NCI-H460 (cell line): ENCODE data around the gene TMC3. TPM values are rescaled to one million over a fixed set of nuclear protein-coding genes. Genes with fewer than 3 reads are reported as not detected.

Experiments
- DNase-seq: peaks from one replicate; pipeline ENCODE4 v3.0.0-alpha.2; 2016; ENCODE audit warnings: low read depth; ENCODE audit errors: extremely low read depth
- total RNA-seq: library from RNA; depleted of rRNA; stranded (reverse); fragments of >200 nt; shearing (Covaris generic); gene quantifications from 2 replicates; pipeline ENCODE4 v1.2.3, GENCODE V29; 2014

The TMC3 gene
- total RNA-seq, 1 experiment from 2014 or later, result 0.02 TPM

GRCh38 chr15:81301385-81301784, 72.6 kb downstream of the TMC3 start:
- DNase-seq, result no peak

- no peak for DNase-seq
Observed at GRCh38 chr15:81299630-81300273, 74.3 kb downstream of the TMC3 start.

- no peak for DNase-seq
Observed at GRCh38 chr15:81299156-81299555, 74.9 kb downstream of the TMC3 start.

- no peak for DNase-seq
Observed at GRCh38 chr15:81298611-81299010, 75.4 kb downstream of the TMC3 start.

GRCh38 chr15:81297603-81298575, 76.1 kb downstream of the TMC3 start:
- no peak for DNase-seq

GRCh38 chr15:81297147-81297572, 76.9 kb downstream of the TMC3 start:
- no peak for DNase-seq

GRCh38 chr15:81296673-81297072, 77.3 kb downstream of the TMC3 start:
- DNase-seq, result no peak

- no peak for DNase-seq
Observed at GRCh38 chr15:81296186-81296585, 77.8 kb downstream of the TMC3 start.

GRCh38 chr15:81295486-81296121, 78.4 kb downstream of the TMC3 start:
- DNase-seq, result no peak

- DNase-seq, result no peak
Observed at GRCh38 chr15:81294516-81294880, 79.5 kb downstream of the TMC3 start.

GRCh38 chr15:81293728-81294515, 80.1 kb downstream of the TMC3 start:
- no peak for DNase-seq

DNA sequence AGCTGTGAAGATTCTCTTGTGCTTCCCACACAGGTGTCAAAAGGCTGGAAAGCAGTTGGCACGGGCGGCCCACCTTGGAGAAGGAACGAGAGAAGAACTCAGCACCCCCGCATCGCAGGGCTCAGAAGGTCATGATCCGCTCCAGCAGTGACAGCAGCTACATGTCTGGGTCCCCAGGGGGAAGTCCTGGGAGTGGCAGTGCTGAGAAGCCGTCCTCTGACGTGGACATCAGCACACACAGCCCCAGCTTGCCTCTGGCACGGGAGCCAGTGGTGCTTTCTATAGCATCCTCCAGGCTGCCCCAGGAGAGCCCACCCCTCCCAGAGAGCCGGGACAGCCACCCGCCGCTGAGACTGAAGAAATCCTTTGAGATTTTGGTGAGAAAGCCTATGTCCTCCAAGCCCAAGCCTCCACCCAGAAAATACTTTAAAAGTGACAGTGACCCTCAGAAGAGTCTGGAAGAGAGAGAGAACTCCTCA, 81.5 kb downstream of the TMC3 start:
- no peak for DNase-seq

GRCh38 chr15:81291916-81292522, 82.0 kb downstream of the TMC3 start:
- DNase-seq, result no peak

- DNase-seq, result no peak
Observed at GRCh38 chr15:81289910-81290309, 84.1 kb downstream of the TMC3 start.

GRCh38 chr15:81288616-81289015, 85.4 kb downstream of the TMC3 start:
- no peak for DNase-seq

GRCh38 chr15:81288040-81288439, 86.0 kb downstream of the TMC3 start:
- DNase-seq, result no peak

DNA sequence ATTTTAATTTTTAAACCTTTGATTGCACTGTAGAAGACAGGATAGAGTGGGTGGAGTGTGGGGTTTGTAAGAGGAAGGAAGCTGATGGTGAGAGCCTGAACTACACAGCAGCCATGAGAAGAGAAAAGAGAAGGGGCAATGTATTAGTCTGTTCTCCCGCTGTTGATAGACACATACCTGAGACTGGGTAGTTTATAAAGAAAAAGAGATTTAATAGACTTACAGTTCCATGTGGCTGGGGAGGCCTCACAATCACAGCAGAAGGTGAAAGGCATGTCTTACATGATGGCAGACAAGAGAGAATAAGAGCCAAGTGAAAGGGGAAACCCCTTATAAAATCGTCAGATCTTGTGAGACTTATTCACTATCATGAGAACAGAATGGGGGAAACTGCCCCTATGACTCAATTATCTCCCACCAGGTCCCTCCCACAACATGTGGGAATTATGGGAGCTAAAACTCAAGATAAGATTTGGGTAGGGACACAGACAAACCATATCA, 87.3 kb downstream of the TMC3 start:
- no peak for DNase-seq

GRCh38 chr15:81285461-81285860, 88.6 kb downstream of the TMC3 start:
- DNase-seq, result no peak

DNA sequence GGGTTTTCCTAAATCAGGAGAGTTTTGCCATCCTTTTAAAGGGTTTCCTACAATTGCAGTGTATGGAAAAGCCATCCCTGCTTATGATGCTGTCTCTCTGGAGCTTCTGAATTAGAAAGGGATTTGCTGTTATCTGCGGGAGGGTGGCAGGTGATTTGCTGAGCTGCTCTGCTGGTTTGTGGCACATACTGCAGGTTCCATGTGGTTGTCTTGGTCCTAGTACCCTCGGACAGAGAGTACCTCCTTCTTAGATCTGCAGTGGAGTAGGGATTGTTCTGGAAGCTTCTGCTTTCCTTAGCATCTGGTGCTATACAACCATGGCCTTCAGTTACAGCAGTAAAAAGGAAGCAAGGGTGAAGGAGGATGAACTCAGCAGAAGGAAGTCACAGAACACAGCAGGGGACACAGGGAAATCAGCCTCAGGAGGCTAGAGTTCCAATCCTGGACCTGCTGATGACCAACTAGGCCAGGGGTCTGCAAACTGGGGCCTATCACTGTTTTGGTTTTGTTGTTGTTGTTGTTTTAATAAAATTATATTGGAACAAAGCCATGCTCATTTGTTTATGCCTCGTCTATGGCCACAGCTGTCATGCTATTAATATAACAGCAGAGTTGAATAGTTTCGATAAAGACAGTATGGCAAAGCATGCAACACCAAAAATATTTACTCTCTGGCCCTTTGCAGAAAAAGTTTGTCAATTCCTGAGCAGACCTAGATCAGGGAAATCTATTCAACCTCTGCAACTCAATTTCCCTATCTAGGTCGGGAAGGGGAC, 89.6 kb downstream of the TMC3 start:
- DNase-seq, result no peak
